Hepatocyte (in vitro differentiated cells): Measurements from ENCODE around the gene ZEB2. TPM values are rescaled to one million over a fixed set of nuclear protein-coding genes. Genes with fewer than 3 reads are reported as not detected.
A peak's percentile ranks its signal among the peaks of the same experiment; 100 is the strongest.

Experiments
- DNase-seq: peaks from one replicate; pipeline ENCODE4 v3.0.0-alpha.2; 2016; ENCODE audit warnings: low spot score
- H2AFZ ChIP-seq: fragments of 200-600 bp; sonication (generic); 2 replicates; pipeline ENCODE4 v1.6.0; 2016; ENCODE audit warnings: antibody characterized with exemption, mild to moderate bottlenecking
- H3K27ac ChIP-seq: fragments of 200-600 bp; sonication (generic); 2 replicates; pipeline ENCODE4 v1.5.1; 2016; ENCODE audit warnings: mild to moderate bottlenecking
- H3K27me3 ChIP-seq: fragments of 200-600 bp; sonication (generic); 2 replicates; pipeline ENCODE4 v1.6.1; 2016
- H3K36me3 ChIP-seq: fragments of 200-600 bp; sonication (generic); replicated peaks from 2 replicates; pipeline ENCODE4 v1.5.1; 2016; ENCODE audit warnings: low read depth; ENCODE audit not compliant: insufficient read depth
- H3K4me1 ChIP-seq: fragments of 200-600 bp; sonication (generic); 2 replicates; pipeline ENCODE4 v1.5.1; 2016; ENCODE audit warnings: mild to moderate bottlenecking, moderate library complexity; ENCODE audit not compliant: insufficient read depth
- H3K4me2 ChIP-seq: fragments of 200-600 bp; sonication (generic); 2 replicates; pipeline ENCODE4 v1.6.0; 2016
- H3K4me3 ChIP-seq: fragments of 200-600 bp; sonication (generic); 2 replicates; pipeline ENCODE4 v1.5.1; 2016; ENCODE audit warnings: mild to moderate bottlenecking
- H3K79me2 ChIP-seq: fragments of 200-600 bp; sonication (generic); 2 replicates; pipeline ENCODE4 v1.6.0; 2017; ENCODE audit warnings: mild to moderate bottlenecking
- H3K9me2 ChIP-seq: fragments of 200-600 bp; sonication (generic); replicated peaks from 2 replicates; pipeline ENCODE4 v1.6.0; 2017; ENCODE audit warnings: mild to moderate bottlenecking; ENCODE audit not compliant: insufficient read depth
- H3K9me3 ChIP-seq: fragments of 200-600 bp; sonication (generic); 2 replicates; pipeline ENCODE4 v1.5.1; 2016; ENCODE audit warnings: low read depth, mild to moderate bottlenecking
- H4K20me1 ChIP-seq: fragments of 200-600 bp; sonication (generic); 2 replicates; pipeline ENCODE4 v1.6.0; 2016; ENCODE audit warnings: mild to moderate bottlenecking; ENCODE audit not compliant: insufficient read depth, poor library complexity, severe bottlenecking
- CTCF ChIP-seq: fragments of 200-600 bp; sonication (generic); IDR thresholded peaks from 2 replicates; pipeline ENCODE4 v1.5.1; 2016; ENCODE audit warnings: antibody characterized with exemption, mild to moderate bottlenecking; ENCODE audit not compliant: poor library complexity
- EZH2 ChIP-seq: fragments of 200-600 bp; sonication (generic); IDR thresholded peaks from 2 replicates; pipeline ENCODE4 v1.6.1; 2016; ENCODE audit warnings: antibody characterized with exemption, mild to moderate bottlenecking, borderline replicate concordance
- EZH2phosphoT487 ChIP-seq: fragments of 200-600 bp; sonication (generic); IDR thresholded peaks from one replicate; pipeline ENCODE4 v1.6.1; 2018; ENCODE audit warnings: antibody characterized with exemption, mild to moderate bottlenecking, low read depth, moderate library complexity; ENCODE audit not compliant: unreplicated experiment, severe bottlenecking
- WGBS: methylation state at CpG from one replicate; pipeline ENCODE4 v1.1.6; 2016; ENCODE audit warnings: low lambda C conversion rate; ENCODE audit errors: missing lambda C conversion rate; 5-methylcytosine and 5-hydroxymethylcytosine counted together
- polyA plus RNA-seq: library from polyadenylated mRNA; unstranded; fragments of >200 nt; fragmentation: Nextera tagmentation; extraction: Ambion mirVana; gene quantifications from 2 replicates; pipeline ENCODE4 v1.2.1, GENCODE V29; 2016
- total RNA-seq: library from RNA; depleted of rRNA; stranded (reverse); fragments of >200 nt; gene quantifications from 2 replicates; pipeline ENCODE4 v1.2.3, GENCODE V29; 2014

Gene ZEB2
- total and polyA plus RNA-seq, 2 experiments from 2014 or later: 17.8 to 35.5 TPM

DNA sequence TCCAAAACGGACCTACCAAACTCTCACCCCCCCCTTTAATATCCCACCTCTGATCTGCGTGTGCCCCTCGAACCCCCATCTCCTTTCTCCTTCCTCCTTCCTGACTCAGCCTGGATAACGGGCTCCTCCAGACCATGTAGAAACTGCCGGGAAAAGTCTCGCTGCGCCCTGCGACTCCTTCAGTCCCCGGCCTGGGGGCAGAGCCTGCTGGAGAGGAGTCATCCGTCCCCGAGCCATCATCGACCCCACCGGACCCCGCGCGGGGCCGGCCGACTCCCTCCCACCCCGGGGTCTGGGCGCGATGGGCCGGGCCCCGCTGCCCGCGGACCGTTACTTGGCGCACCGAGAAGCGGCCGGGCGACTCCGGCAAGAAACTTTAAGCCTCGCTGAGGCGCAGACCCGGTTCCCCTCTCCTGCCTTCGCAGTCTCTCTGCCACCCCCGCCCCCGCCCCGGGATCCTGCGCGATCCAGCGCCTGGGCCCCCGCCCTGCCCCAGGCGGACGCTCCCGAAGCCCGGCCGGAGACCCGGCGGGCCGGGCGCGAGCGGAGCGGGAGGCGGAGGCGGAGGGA is 3.4 kb downstream of the ZEB2 start:
- H3K9me3 ChIP-seq: no peaks in the 10 kb centered on the region
- TF ChIP-seq EZH2 (no peak), EZH2phosphoT487 (no peak), CTCF (no peak)
- no peaks in the 10 kb centered on the region for H4K20me1 ChIP-seq
- H2AFZ ChIP-seq: no peak overlapping the region
- H3K27ac ChIP-seq: peak overlapping the region; percentile 90
- peak overlapping the region; percentile 78 for H3K4me2 ChIP-seq
- H3K4me1 ChIP-seq: peaks cover 2% of the 10 kb centered on the region
- H3K36me3 ChIP-seq: no peaks in the 10 kb centered on the region
- DNase-seq: no peak
- 0% methylated on average over 13 of the region's 57 CpGs for WGBS
- peaks cover 70% of the 10 kb centered on the region for H3K79me2 ChIP-seq
- H3K9me2 ChIP-seq: no peaks in the 10 kb centered on the region
- H3K27me3 ChIP-seq: peaks cover 81% of the 10 kb centered on the region
- peak overlapping the region; percentile 71 for H3K4me3 ChIP-seq

DNA sequence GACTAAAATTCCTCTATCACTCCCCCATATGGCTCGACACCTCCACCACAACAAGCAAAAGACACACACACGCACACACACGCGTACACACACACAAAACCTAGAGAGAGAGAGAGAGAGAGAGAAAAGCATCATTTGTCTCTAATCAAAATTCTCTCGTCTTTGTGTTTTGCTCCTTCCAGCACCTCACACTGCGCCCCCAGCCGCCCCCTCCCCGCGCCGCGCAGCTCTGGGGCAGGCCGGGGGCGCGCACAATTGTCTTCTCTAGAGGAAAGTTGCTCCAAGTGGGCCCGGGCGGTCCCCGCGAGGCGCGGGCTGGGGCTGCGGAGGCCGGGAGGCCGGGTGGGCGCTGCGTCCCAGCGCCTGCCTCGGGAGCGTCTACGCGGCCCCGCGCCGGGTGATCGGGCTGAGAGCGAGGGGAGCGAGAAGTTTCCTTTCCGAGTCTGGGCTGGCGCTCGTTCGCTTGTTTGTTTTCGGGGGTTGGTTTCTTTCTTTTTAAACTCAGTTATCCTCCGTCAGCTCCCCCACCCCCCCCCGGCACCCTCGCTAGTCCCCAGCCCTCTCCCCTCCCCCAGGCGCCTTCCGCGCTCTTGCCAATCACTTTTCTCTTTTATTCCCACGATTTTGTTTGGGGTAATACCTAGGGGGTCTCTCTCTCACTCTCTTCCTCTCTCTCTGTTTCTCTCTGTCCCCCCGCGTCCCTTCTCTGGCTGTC is 4.1 kb downstream of the ZEB2 start:
- Histone ChIP-seq H3K4me2 (peak overlapping the region; percentile 78), H3K27me3 (peaks cover 81% of the 10 kb centered on the region), H3K4me3 (peak overlapping the region; percentile 71), H3K9me3 (no peaks in the 10 kb centered on the region), H3K79me2 (peaks cover 77% of the 10 kb centered on the region), H3K36me3 (no peaks in the 10 kb centered on the region), H3K4me1 (peaks cover 8% of the 10 kb centered on the region), H4K20me1 (no peaks in the 10 kb centered on the region), H2AFZ (no peak overlapping the region), H3K27ac (peak overlapping the region; percentile 90), H3K9me2 (no peaks in the 10 kb centered on the region)
- DNase-seq: peak; percentile 43
- TF ChIP-seq CTCF: no peak
- TF ChIP-seq EZH2: peak; percentile 68
- peak; percentile 86 for TF ChIP-seq EZH2phosphoT487
- WGBS: 1% methylated on average over 33 of the region's 50 CpGs

GRCh38 chr2:144515099-144515695 is 4.7 kb downstream of the ZEB2 start:
- Histone ChIP-seq H3K4me2 (peak overlapping the region; percentile 78), H2AFZ (no peak overlapping the region), H3K9me3 (no peaks in the 10 kb centered on the region), H3K27me3 (peaks cover 83% of the 10 kb centered on the region), H3K27ac (peak overlapping the region; percentile 90), H3K79me2 (peaks cover 83% of the 10 kb centered on the region), H3K4me3 (peak overlapping the region; percentile 71), H3K36me3 (no peaks in the 10 kb centered on the region), H3K9me2 (no peaks in the 10 kb centered on the region), H3K4me1 (peaks cover 8% of the 10 kb centered on the region), H4K20me1 (no peaks in the 10 kb centered on the region)
- 10% methylated on average over 4 of the region's 4 CpGs for WGBS
- no peak for DNase-seq
- no peak for TF ChIP-seq EZH2
- TF ChIP-seq EZH2phosphoT487: no peak

- H3K79me2 ChIP-seq: peaks cover 86% of the 10 kb centered on the region
Observed at GRCh38 chr2:144514616-144515091, 5.3 kb downstream of the ZEB2 start.

More at GRCh38 chr2:144514616-144515091, 5.3 kb downstream of the ZEB2 start:
- no peaks in the 10 kb centered on the region for H3K9me3 ChIP-seq
- H3K27ac ChIP-seq: peak overlapping the region; percentile 90
- no peaks in the 10 kb centered on the region for H3K36me3 ChIP-seq
- peak overlapping the region; percentile 12 for H3K4me3 ChIP-seq
- peak overlapping the region; percentile 78 for H3K4me2 ChIP-seq
- peaks cover 9% of the 10 kb centered on the region for H3K4me1 ChIP-seq
- H3K27me3 ChIP-seq: peaks cover 83% of the 10 kb centered on the region
- WGBS: 32% methylated on average over 6 of the region's 6 CpGs
- TF ChIP-seq EZH2 (no peak), CTCF (no peak), EZH2phosphoT487 (no peak)
- no peaks in the 10 kb centered on the region for H4K20me1 ChIP-seq
- no peak for DNase-seq
- H2AFZ ChIP-seq: no peak overlapping the region
- H3K9me2 ChIP-seq: no peaks in the 10 kb centered on the region
